ENCODE measurements around the gene NUCKS1. TPM values are rescaled to one million over a fixed set of nuclear protein-coding genes. Genes with fewer than 3 reads are reported as not detected.

The NUCKS1 gene
- total RNA-seq, 1 experiment from 2014 or later, result 101 TPM

GRCh38 chr1:205692423-205692822 is 57.6 kb downstream of the NUCKS1 start:
- H3K9me3 ChIP-seq (ENCODE audit: low read length), result no peaks in the 10 kb centered on the region
- no peak overlapping the region for H3K4me3 ChIP-seq (ENCODE audit: low read length)
- POLR2A ChIA-PET (ENCODE audit: unreplicated experiment), result no interaction called here
- intact Hi-C loops (cut with micrococcal nuclease), result no loop called here
- TF ChIP-seq CTCF (conservative IDR thresholded peaks at IDR 0.05; ENCODE audit: low read depth, low read length) (no peak), EZH2 (IDR thresholded peaks at IDR 0.05; ENCODE audit: low read length, unreplicated experiment) (no peak), EZH2phosphoT487 (IDR thresholded peaks at IDR 0.05; ENCODE audit: borderline replicate concordance, low read length) (no peak)
- no peak overlapping the region for H3K4me2 ChIP-seq (ENCODE audit: low read length)
- no peaks in the 10 kb centered on the region for H3K79me2 ChIP-seq (ENCODE audit: low read length)
- H3K36me3 ChIP-seq (ENCODE audit: low read depth, low read length), result no peaks in the 10 kb centered on the region
- CTCF ChIA-PET, result no interaction called here
- no peaks in the 10 kb centered on the region for H3K4me1 ChIP-seq (ENCODE audit: insufficient read depth, low read length)
- no peaks in the 10 kb centered on the region for H3K27me3 ChIP-seq (ENCODE audit: low read length)
- no peaks in the 10 kb centered on the region for H4K20me1 ChIP-seq (ENCODE audit: low read length)
- no peaks in the 10 kb centered on the region for H3K9me2 ChIP-seq (replicated peaks; ENCODE audit: low read length)
- no TSS peak for BruUV-seq (replicated peaks)
- H2AFZ ChIP-seq (ENCODE audit: low read length), result no peak overlapping the region
- DNase-seq (no peak), ATAC-seq (no peak)
- H3F3A ChIP-seq (ENCODE audit: low read length, unreplicated experiment), result no peaks in the 10 kb centered on the region
- H3K27ac ChIP-seq (ENCODE audit: low read length), result no peak overlapping the region
- no peak overlapping the region for H3K9ac ChIP-seq (ENCODE audit: low read length)

- DNase-seq, result no peak
- H3K9me3 ChIP-seq (ENCODE audit: low read length), result no peaks in the 10 kb centered on the region
- H3K4me2 ChIP-seq (ENCODE audit: low read length), result no peak overlapping the region
- H3K4me1 ChIP-seq (ENCODE audit: insufficient read depth, low read length), result no peaks in the 10 kb centered on the region
- no peaks in the 10 kb centered on the region for H3K9me2 ChIP-seq (replicated peaks; ENCODE audit: low read length)
- no peak overlapping the region for H3K9ac ChIP-seq (ENCODE audit: low read length)
- no peak overlapping the region for H2AFZ ChIP-seq (ENCODE audit: low read length)
- POLR2A ChIA-PET (ENCODE audit: unreplicated experiment), result no interaction called here
- H4K20me1 ChIP-seq (ENCODE audit: low read length), result no peaks in the 10 kb centered on the region
- H3K79me2 ChIP-seq (ENCODE audit: low read length), result no peaks in the 10 kb centered on the region
- BruUV-seq (replicated peaks), result no TSS peak
- H3K36me3 ChIP-seq (ENCODE audit: low read depth, low read length), result no peaks in the 10 kb centered on the region
- ATAC-seq, result no peak
- no peak overlapping the region for H3K4me3 ChIP-seq (ENCODE audit: low read length)
- no peak overlapping the region for H3K27ac ChIP-seq (ENCODE audit: low read length)
- H3K27me3 ChIP-seq (ENCODE audit: low read length), result no peaks in the 10 kb centered on the region
- intact Hi-C loops (cut with micrococcal nuclease), result no loop called here
- TF ChIP-seq CTCF (conservative IDR thresholded peaks at IDR 0.05; ENCODE audit: low read depth, low read length) (no peak), EZH2phosphoT487 (IDR thresholded peaks at IDR 0.05; ENCODE audit: borderline replicate concordance, low read length) (no peak)
- H3F3A ChIP-seq (ENCODE audit: low read length, unreplicated experiment), result no peaks in the 10 kb centered on the region
- CTCF ChIA-PET, result no interaction called here
These were observed 59.7 kb downstream of the NUCKS1 start for GRCh38 chr1:205690122-205690756.

- no peaks in the 10 kb centered on the region for H3K27me3 ChIP-seq (ENCODE audit: low read length)
- no peak overlapping the region for H3K4me3 ChIP-seq (ENCODE audit: low read length)
- H3K9me3 ChIP-seq (ENCODE audit: low read length), result no peaks in the 10 kb centered on the region
- ATAC-seq (no peak), DNase-seq (no peak)
- no peaks in the 10 kb centered on the region for H3K79me2 ChIP-seq (ENCODE audit: low read length)
- H2AFZ ChIP-seq (ENCODE audit: low read length), result no peak overlapping the region
- BruUV-seq (replicated peaks), result no TSS peak
- H3K36me3 ChIP-seq (ENCODE audit: low read depth, low read length), result no peaks in the 10 kb centered on the region
- intact Hi-C loops (cut with micrococcal nuclease), result no loop called here
- ChIA-PET POLR2A (ENCODE audit: unreplicated experiment) (no interaction called here), CTCF (no interaction called here)
- H4K20me1 ChIP-seq (ENCODE audit: low read length), result no peaks in the 10 kb centered on the region
- H3K27ac ChIP-seq (ENCODE audit: low read length), result no peak overlapping the region
- no peaks in the 10 kb centered on the region for H3K4me1 ChIP-seq (ENCODE audit: insufficient read depth, low read length)
- no peaks in the 10 kb centered on the region for H3F3A ChIP-seq (ENCODE audit: low read length, unreplicated experiment)
- TF ChIP-seq CTCF (conservative IDR thresholded peaks at IDR 0.05; ENCODE audit: low read depth, low read length), result no peak
- no peak for TF ChIP-seq EZH2phosphoT487 (IDR thresholded peaks at IDR 0.05; ENCODE audit: borderline replicate concordance, low read length)
- TF ChIP-seq EZH2 (IDR thresholded peaks at IDR 0.05; ENCODE audit: low read length, unreplicated experiment), result no peak
- no peaks in the 10 kb centered on the region for H3K9me2 ChIP-seq (replicated peaks; ENCODE audit: low read length)
- no peak overlapping the region for H3K4me2 ChIP-seq (ENCODE audit: low read length)
- no peak overlapping the region for H3K9ac ChIP-seq (ENCODE audit: low read length)
These were observed 60.5 kb downstream of the NUCKS1 start for GRCh38 chr1:205689479-205689878.

All from PC-3 (cell line).